GM12878 (cell line): ENCODE results near the gene MATN1.
A peak's percentile ranks its signal among the peaks of the same experiment; 100 is the strongest.

Experiments used
- CHD2 ChIP-seq: IDR thresholded peaks from 2 replicates; pipeline ENCODE4 v1.6.1; 2011; ENCODE audit warnings: low read depth, low read length, improper control_type of control experiment, borderline replicate concordance
- CTCF ChIP-seq, 3 experiments: IDR thresholded peaks in 2 of 3; conservative IDR thresholded peaks in 1 of 3; 2 replicates each; pipeline ENCODE4 v1.5.1; 2011; ENCODE audit warnings: low read depth in 3 of 3, low read length in 3 of 3, mild to moderate bottlenecking in 3 of 3, control low read depth in 2 of 3, moderate library complexity in 2 of 3, inconsistent platforms in 1 of 3, mixed read lengths in 1 of 3; ENCODE audit not compliant: control insufficient read depth in 2 of 3, insufficient read depth in 1 of 3; ENCODE audit errors: extremely low read depth in 1 of 3
- HDAC2 ChIP-seq: fragments of 200-600 bp; sonication (generic); IDR thresholded peaks from 2 replicates; pipeline ENCODE4 v1.6.1; 2017
- JUND ChIP-seq: IDR thresholded peaks from 2 replicates; pipeline ENCODE4 v1.6.1; 2012; ENCODE audit warnings: low read depth, mild to moderate bottlenecking, low read length, improper control_type of control experiment, moderate library complexity
- PAX5 ChIP-seq: IDR thresholded peaks from 2 replicates; pipeline ENCODE4 v1.6.1; 2011; ENCODE audit warnings: low read depth, low read length, borderline replicate concordance
- POLR2A ChIP-seq: IDR thresholded peaks from 2 replicates; pipeline ENCODE4 v1.6.1; 2011; ENCODE audit warnings: low read depth, mild to moderate bottlenecking, low read length
- PRDM15 ChIP-seq: fragments of 450-650 bp; formaldehyde crosslinking; IDR thresholded peaks from 2 replicates; pipeline ENCODE4 v1.4.0; 2020; ENCODE audit warnings: mild to moderate bottlenecking, moderate library complexity
- RAD21 ChIP-seq: IDR thresholded peaks from 2 replicates; pipeline ENCODE4 v1.6.1; 2011; ENCODE audit warnings: mild to moderate bottlenecking, low read depth, low read length, moderate library complexity; ENCODE audit not compliant: insufficient read depth
- SIN3A ChIP-seq: IDR thresholded peaks from 2 replicates; pipeline ENCODE4 v1.6.1; 2012; ENCODE audit warnings: low read depth, low read length, improper control_type of control experiment
- SPI1 ChIP-seq: IDR thresholded peaks from 2 replicates; pipeline ENCODE4 v1.6.1; 2011; ENCODE audit warnings: low read depth, mild to moderate bottlenecking, low read length, moderate library complexity, borderline replicate concordance; ENCODE audit not compliant: insufficient read depth
- TARDBP ChIP-seq: IDR thresholded peaks from 2 replicates; pipeline ENCODE4 v1.6.1; 2016; ENCODE audit warnings: borderline replicate concordance
- TBL1XR1 ChIP-seq: IDR thresholded peaks from 2 replicates; pipeline ENCODE4 v1.6.1; 2012; ENCODE audit warnings: low read depth, low read length, improper control_type of control experiment
- USF2 ChIP-seq: IDR thresholded peaks from 2 replicates; pipeline ENCODE4 v1.6.1; 2011; ENCODE audit warnings: low read depth, low read length, improper control_type of control experiment, borderline replicate concordance
- TF ChIP-seq, protein P1 (sequence below): fragments of 450-650 bp; IDR thresholded peaks from 2 replicates; pipeline ENCODE4 v1.6.1; 2017; ENCODE audit warnings: mild to moderate bottlenecking, moderate library complexity

DNA sequence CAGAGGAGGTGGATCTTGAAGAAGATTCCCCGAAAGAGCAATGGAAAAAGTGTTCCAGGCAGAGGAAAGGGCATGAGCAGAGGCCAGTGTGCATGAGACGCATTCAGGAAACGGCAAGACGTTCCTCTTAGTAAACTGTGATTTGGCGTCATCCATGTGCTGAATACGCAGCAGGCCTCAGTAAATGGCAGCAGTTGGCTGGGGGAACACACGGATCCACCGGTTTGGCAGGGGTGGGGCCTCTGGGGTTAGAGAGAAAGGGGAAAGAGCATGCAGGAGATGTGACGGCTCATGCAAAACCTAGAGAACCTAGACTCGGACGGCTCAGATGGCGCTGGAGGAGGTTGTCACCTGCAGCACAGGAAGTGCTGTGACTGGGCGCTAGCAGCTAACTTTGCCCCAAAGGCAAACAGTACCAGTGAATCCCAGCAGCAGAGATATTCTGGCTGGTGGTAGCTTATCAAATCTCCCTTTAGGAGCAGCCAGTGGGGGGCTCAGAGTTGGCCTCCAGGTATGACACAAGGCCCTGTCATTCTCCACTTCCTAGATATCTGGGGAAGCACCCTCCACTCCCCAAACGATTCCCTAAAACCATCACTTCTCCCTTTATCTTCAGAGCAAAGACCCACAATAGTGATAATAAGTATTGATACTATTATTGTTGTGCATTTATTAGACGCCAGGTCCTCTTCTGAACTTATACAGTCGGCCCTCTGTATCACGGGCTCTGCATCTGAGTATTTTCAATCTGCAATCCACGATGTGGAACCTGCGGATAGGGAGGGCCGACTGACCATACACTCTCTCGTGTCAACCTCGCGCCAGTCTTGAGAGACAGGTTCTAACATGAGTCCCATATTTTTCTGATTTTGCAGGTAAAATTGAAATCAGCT, 26.6 kb upstream of the MATN1 start:
- no peak for TF ChIP-seq PAX5
- TF ChIP-seq CTCF (IDR thresholded peaks at IDR 0.05 in 2 of 3, conservative IDR thresholded peaks at IDR 0.05 in 1 of 3; ENCODE audit: control insufficient read depth in 2 of 3, extremely low read depth in 1 of 3, insufficient read depth in 1 of 3, low read depth in 3 of 3, low read length in 3 of 3) = no peak
- TF ChIP-seq SPI1 = peak; percentile 62
- no peak for TF ChIP-seq JUND
- TF ChIP-seq POLR2A = peak; percentile 83
- TF ChIP-seq TBL1XR1 = no peak
- TF ChIP-seq HDAC2 = no peak
- no peak for TF ChIP-seq RAD21
- no peak for TF ChIP-seq CHD2
- no peak for TF ChIP-seq USF2
- TF ChIP-seq PRDM15 (CRISPR knock-in tag) = no peak
- TF ChIP-seq, protein P1, sequence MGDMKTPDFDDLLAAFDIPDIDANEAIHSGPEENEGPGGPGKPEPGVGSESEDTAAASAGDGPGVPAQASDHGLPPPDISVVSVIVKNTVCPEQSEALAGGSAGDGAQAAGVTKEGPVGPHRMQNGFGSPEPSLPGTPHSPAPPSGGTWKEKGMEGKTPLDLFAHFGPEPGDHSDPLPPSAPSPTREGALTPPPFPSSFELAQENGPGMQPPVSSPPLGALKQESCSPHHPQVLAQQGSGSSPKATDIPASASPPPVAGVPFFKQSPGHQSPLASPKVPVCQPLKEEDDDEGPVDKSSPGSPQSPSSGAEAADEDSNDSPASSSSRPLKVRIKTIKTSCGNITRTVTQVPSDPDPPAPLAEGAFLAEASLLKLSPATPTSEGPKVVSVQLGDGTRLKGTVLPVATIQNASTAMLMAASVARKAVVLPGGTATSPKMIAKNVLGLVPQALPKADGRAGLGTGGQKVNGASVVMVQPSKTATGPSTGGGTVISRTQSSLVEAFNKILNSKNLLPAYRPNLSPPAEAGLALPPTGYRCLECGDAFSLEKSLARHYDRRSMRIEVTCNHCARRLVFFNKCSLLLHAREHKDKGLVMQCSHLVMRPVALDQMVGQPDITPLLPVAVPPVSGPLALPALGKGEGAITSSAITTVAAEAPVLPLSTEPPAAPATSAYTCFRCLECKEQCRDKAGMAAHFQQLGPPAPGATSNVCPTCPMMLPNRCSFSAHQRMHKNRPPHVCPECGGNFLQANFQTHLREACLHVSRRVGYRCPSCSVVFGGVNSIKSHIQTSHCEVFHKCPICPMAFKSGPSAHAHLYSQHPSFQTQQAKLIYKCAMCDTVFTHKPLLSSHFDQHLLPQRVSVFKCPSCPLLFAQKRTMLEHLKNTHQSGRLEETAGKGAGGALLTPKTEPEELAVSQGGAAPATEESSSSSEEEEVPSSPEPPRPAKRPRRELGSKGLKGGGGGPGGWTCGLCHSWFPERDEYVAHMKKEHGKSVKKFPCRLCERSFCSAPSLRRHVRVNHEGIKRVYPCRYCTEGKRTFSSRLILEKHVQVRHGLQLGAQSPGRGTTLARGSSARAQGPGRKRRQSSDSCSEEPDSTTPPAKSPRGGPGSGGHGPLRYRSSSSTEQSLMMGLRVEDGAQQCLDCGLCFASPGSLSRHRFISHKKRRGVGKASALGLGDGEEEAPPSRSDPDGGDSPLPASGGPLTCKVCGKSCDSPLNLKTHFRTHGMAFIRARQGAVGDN = peak; percentile 94
- TF ChIP-seq TARDBP = no peak
- no peak for TF ChIP-seq SIN3A
